OCI-LY1 (cell line): Measurements from ENCODE around the gene ZBTB5.

Experiments used
- H2AFZ ChIP-seq: fragments of 200-600 bp; sonication (generic), shearing (Covaris generic); 2 replicates; pipeline ENCODE4 v1.6.0; 2014; ENCODE audit warnings: antibody characterized with exemption, mild to moderate bottlenecking, low read length
- H3F3A ChIP-seq: fragments of 200-600 bp; sonication (generic), shearing (Covaris generic); 2 replicates; pipeline ENCODE4 v1.6.0; 2014; ENCODE audit warnings: mild to moderate bottlenecking, antibody characterized with exemption, low read length, moderate library complexity; ENCODE audit not compliant: insufficient read depth
- H3K27ac ChIP-seq: fragments of 200-600 bp; sonication (generic); 2 replicates; pipeline ENCODE4 v1.5.1; 2014; ENCODE audit warnings: low read length, mixed run types, mild to moderate bottlenecking, low read depth; ENCODE audit not compliant: poor library complexity, severe bottlenecking
- H3K27me3 ChIP-seq: fragments of 200-600 bp; sonication (generic); 2 replicates; pipeline ENCODE4 v1.6.0; 2014; ENCODE audit warnings: antibody characterized with exemption, mild to moderate bottlenecking, low read length, moderate library complexity; ENCODE audit not compliant: insufficient read depth
- H3K36me3 ChIP-seq: fragments of 200-600 bp; sonication (generic); 2 replicates; pipeline ENCODE4 v1.6.1; 2014; ENCODE audit warnings: mild to moderate bottlenecking, antibody characterized with exemption, low read length, moderate library complexity, mixed read lengths; ENCODE audit not compliant: insufficient read depth
- H3K4me1 ChIP-seq: fragments of 200-600 bp; sonication (generic); 2 replicates; pipeline ENCODE4 v1.5.1; 2014; ENCODE audit warnings: mild to moderate bottlenecking, low read length, moderate library complexity; ENCODE audit not compliant: insufficient read depth, severe bottlenecking
- H3K4me2 ChIP-seq: fragments of 200-600 bp; sonication (generic), shearing (Covaris generic); 2 replicates; pipeline ENCODE4 v1.6.1; 2014; ENCODE audit warnings: low read length
- H3K4me3 ChIP-seq: fragments of 200-600 bp; sonication (generic); 2 replicates; pipeline ENCODE4 v1.5.1; 2014; ENCODE audit warnings: low read length, low read depth, mild to moderate bottlenecking, mixed read lengths; ENCODE audit not compliant: poor library complexity, severe bottlenecking
- H3K79me2 ChIP-seq: fragments of 200-600 bp; shearing (Covaris generic); 2 replicates; pipeline ENCODE4 v1.6.1; 2016; ENCODE audit warnings: mixed run types, low read length, mixed read lengths; ENCODE audit not compliant: insufficient read depth
- H3K9ac ChIP-seq: fragments of 200-600 bp; sonication (generic), shearing (Covaris generic); 2 replicates; pipeline ENCODE4 v1.6.1; 2014; ENCODE audit warnings: mild to moderate bottlenecking, low read length, mixed read lengths
- H3K9me2 ChIP-seq: fragments of 200-600 bp; sonication (generic), shearing (Covaris generic); 2 replicates; pipeline ENCODE4 v1.6.1; 2014; ENCODE audit warnings: low read depth, mild to moderate bottlenecking, low read length, mixed read lengths
- H3K9me3 ChIP-seq: fragments of 200-600 bp; shearing (Covaris generic); 2 replicates; pipeline ENCODE4 v1.6.1; 2014; ENCODE audit warnings: low read length, mixed read lengths
- H4K20me1 ChIP-seq: fragments of 200-600 bp; sonication (generic), shearing (Covaris generic); 2 replicates; pipeline ENCODE4 v1.6.0; 2016; ENCODE audit warnings: mild to moderate bottlenecking, low read length; ENCODE audit not compliant: insufficient read depth
- EZH2 ChIP-seq: fragments of 200-600 bp; sonication (generic), shearing (Covaris generic); IDR thresholded peaks from 2 replicates; pipeline ENCODE4 v1.8.0; 2017; ENCODE audit warnings: borderline replicate concordance, mixed run types, mild to moderate bottlenecking, antibody characterized with exemption, low read length, moderate library complexity, mixed read lengths
- TF ChIP-seq, protein P1 (sequence below): fragments of 200-600 bp; sonication (generic), shearing (Covaris generic); IDR thresholded peaks from 2 replicates; pipeline ENCODE4 v1.5.1; 2017; ENCODE audit warnings: mild to moderate bottlenecking, antibody characterized with exemption, low read length, moderate library complexity, mixed read lengths

ZBTB5 gene

DNA sequence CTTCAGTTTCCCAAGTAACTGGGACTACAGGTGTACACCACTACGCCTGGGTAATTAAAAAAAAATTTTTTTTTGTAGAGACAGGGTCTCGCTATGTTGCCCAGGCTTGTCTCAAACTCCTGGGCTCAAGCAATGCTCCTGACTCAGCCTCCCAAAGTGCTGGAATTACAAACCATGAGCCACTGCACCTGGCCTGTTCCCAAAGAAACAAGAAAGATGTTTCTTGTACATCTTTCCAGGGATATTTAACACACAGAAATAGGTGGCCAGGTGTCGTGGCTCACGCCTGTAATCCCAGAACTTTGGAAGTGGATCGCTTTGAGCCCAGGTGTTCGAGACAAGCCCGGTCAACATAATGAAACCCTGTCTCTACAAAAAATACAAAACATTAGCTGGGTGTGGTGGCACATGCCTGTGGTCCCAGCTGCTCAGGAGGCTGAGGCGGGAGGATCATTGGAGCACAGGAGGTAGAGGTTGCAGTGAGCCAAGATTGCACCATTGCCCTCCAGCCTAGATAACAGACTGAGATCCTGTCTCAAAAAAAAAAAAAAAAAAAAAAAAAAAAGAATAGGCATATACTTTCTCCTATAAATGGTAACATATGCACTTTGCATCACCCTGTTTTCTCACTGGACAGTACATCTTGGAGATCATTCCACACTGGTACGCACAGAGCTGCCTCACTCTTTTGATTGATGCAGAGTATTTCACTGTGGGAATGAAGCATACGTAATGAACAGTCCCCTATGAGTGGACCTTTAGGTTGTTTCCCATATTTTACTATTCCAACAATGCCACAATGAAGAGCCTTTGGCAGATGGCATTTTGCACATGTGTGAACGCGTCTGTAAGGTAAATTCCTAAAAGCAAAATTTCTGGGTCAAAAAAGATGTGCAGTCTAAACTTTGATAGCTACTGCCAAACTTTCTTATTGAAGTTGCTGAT is 44.7 kb downstream of the ZBTB5 start:
- H3K79me2 ChIP-seq = peaks cover 28% of the 10 kb centered on the region
- H3K4me3 ChIP-seq = no peak overlapping the region
- no peaks in the 10 kb centered on the region for H3K27me3 ChIP-seq
- no peaks in the 10 kb centered on the region for H3F3A ChIP-seq
- H3K9me3 ChIP-seq = no peaks in the 10 kb centered on the region
- H3K9ac ChIP-seq = peak overlapping the region; percentile 13; the same call in 1 of the 2 replicates
- H3K4me1 ChIP-seq = peaks cover 91% of the 10 kb centered on the region
- no peak overlapping the region for H2AFZ ChIP-seq
- no peak overlapping the region; the same call in 1 of the 2 replicates for H3K4me2 ChIP-seq
- TF ChIP-seq EZH2 = no peak
- no peaks in the 10 kb centered on the region for H3K9me2 ChIP-seq
- H3K27ac ChIP-seq = peak overlapping the region; percentile 100
- H4K20me1 ChIP-seq = no peaks in the 10 kb centered on the region
- peaks cover 21% of the 10 kb centered on the region for H3K36me3 ChIP-seq

DNA sequence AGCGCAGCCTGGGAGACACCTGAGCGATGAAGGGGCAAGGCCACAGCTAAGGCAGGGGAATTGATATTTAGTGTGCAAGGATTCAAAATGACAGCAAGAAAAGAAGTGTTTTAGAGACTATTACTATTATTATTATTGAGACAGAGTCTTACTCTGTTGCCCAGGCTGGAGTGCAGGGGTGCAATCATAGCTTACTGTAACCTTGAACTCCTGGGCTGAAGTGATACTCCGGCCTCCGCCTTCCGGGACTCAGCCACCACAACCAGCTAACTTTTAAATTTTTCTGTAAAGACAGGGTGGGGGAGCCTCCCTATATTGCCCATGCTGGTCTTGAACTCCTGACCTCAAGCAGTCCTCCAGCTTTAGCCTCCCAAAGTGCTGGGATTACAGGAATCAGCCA is 46.0 kb downstream of the ZBTB5 start:
- Histone ChIP-seq H3K9ac (no peak overlapping the region), H4K20me1 (no peaks in the 10 kb centered on the region), H3K4me3 (no peak overlapping the region), H2AFZ (no peak overlapping the region), H3K9me3 (no peaks in the 10 kb centered on the region), H3K79me2 (peaks cover 21% of the 10 kb centered on the region), H3K27ac (peak overlapping the region; percentile 100), H3K4me1 (peaks cover 91% of the 10 kb centered on the region), H3K36me3 (peaks cover 8% of the 10 kb centered on the region; the same call in 1 of the 2 replicates), H3K4me2 (no peak overlapping the region), H3F3A (0 out of 2 replicates have a peak, but pooled peaks cover 3% of the 10 kb centered on the region), H3K27me3 (no peaks in the 10 kb centered on the region), H3K9me2 (no peaks in the 10 kb centered on the region)
- TF ChIP-seq, protein P1, sequence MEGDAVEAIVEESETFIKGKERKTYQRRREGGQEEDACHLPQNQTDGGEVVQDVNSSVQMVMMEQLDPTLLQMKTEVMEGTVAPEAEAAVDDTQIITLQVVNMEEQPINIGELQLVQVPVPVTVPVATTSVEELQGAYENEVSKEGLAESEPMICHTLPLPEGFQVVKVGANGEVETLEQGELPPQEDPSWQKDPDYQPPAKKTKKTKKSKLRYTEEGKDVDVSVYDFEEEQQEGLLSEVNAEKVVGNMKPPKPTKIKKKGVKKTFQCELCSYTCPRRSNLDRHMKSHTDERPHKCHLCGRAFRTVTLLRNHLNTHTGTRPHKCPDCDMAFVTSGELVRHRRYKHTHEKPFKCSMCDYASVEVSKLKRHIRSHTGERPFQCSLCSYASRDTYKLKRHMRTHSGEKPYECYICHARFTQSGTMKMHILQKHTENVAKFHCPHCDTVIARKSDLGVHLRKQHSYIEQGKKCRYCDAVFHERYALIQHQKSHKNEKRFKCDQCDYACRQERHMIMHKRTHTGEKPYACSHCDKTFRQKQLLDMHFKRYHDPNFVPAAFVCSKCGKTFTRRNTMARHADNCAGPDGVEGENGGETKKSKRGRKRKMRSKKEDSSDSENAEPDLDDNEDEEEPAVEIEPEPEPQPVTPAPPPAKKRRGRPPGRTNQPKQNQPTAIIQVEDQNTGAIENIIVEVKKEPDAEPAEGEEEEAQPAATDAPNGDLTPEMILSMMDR = no peak
- TF ChIP-seq EZH2 = no peak

DNA sequence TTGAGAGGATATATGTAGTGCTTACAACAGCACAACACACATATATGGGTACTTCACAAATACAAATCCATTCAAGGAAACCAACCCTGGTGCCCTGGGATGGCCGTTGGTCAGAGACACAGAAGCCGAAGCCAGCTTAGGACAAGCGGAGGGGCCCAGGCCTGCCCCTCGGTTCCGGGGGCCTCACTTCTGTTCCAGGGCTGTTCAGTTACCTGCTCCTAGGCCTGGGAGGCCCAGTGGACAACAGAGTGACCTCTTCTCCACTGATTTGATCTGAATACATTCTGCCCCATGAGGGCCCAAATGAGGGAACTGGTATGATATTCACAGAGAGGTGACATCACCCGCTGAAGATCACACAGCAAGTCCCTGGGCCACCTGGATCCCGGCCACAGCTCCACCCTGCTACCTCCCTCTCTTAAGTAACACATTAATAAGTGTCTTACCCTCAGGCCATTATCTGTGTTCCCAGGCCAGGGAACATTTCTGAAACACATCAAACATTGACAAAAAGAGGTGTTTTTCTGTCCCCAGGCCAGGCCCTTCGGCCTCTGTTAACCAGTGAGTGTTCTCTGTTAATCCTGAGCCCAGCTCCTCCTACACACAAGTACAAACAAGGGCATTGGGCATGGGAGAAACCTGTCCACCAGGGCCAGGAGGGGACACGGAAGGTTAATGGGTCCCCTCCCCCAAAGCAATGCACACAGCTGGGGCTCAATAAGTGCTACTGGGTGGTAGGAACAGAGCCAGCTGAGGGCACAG is 47.2 kb downstream of the ZBTB5 start:
- Histone ChIP-seq H3K9me3 (no peaks in the 10 kb centered on the region), H3K9ac (peak overlapping the region; percentile 55), H4K20me1 (no peaks in the 10 kb centered on the region), H3K27ac (peak overlapping the region; percentile 100), H3K4me2 (peak overlapping the region; percentile 34; the same call in 1 of the 2 replicates), H3K4me3 (peak overlapping the region; percentile 1), H3K27me3 (no peaks in the 10 kb centered on the region), H2AFZ (no peak overlapping the region), H3F3A (0 out of 2 replicates have a peak, but pooled peaks cover 3% of the 10 kb centered on the region), H3K4me1 (peaks cover 91% of the 10 kb centered on the region), H3K36me3 (no peaks in the 10 kb centered on the region), H3K79me2 (peaks cover 10% of the 10 kb centered on the region), H3K9me2 (no peaks in the 10 kb centered on the region)
- TF ChIP-seq, protein P1 = no peak
- no peak for TF ChIP-seq EZH2
